Measurements from ENCODE around the gene GPR135. TPM values are rescaled to one million over a fixed set of nuclear protein-coding genes. Genes with fewer than 3 reads are reported as not detected.

Gene GPR135
- total and polyA plus RNA-seq, 2 of the 13 experiments (the other 11 are each of a cell fraction or from before 2014, with no cell fraction given): 0.46 to 1.3 TPM

DNA sequence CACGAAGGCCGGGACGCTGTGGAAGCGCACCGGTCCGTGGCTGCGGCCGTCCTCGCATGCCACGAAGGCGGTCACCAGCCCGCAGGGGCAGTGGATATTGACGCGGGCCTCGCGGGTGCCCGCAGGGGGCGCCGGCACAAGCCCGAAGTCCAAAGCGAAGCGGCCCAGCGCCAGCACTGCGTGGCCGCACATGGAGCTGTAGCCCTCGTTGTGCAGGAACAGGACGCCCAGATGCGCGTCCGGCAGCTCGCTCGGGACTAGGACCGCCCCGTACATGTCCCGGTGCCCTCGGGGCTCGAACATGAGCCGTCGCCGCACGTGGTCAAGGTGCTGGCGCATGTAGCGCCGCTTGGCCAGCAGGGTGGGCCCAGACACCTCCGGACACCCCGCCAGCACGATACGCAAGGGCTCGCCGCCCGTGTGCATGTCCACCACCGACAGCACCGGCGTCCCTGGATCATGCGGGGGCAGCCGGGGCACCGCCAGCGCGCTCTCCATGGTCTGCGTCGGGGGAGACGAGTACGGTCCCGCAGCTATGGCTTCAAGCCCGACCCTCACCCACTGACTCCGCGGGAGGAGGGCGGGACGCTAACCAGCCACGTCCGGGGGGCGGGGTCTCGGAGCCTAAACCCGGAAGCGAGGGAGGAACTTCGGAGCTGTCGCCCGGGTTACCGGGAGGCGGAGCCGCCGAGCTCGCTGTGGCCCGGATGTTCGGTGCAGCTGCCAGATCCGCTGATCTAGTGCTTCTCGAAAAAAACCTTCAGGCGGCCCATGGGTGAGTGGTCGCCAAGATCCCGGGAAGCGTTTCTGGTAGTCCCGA, 18.8 kb upstream of the GPR135 start, which contains the start of the genes JKAMP and L3HYPDH (continued):
- TF ChIP-seq, protein P1, sequence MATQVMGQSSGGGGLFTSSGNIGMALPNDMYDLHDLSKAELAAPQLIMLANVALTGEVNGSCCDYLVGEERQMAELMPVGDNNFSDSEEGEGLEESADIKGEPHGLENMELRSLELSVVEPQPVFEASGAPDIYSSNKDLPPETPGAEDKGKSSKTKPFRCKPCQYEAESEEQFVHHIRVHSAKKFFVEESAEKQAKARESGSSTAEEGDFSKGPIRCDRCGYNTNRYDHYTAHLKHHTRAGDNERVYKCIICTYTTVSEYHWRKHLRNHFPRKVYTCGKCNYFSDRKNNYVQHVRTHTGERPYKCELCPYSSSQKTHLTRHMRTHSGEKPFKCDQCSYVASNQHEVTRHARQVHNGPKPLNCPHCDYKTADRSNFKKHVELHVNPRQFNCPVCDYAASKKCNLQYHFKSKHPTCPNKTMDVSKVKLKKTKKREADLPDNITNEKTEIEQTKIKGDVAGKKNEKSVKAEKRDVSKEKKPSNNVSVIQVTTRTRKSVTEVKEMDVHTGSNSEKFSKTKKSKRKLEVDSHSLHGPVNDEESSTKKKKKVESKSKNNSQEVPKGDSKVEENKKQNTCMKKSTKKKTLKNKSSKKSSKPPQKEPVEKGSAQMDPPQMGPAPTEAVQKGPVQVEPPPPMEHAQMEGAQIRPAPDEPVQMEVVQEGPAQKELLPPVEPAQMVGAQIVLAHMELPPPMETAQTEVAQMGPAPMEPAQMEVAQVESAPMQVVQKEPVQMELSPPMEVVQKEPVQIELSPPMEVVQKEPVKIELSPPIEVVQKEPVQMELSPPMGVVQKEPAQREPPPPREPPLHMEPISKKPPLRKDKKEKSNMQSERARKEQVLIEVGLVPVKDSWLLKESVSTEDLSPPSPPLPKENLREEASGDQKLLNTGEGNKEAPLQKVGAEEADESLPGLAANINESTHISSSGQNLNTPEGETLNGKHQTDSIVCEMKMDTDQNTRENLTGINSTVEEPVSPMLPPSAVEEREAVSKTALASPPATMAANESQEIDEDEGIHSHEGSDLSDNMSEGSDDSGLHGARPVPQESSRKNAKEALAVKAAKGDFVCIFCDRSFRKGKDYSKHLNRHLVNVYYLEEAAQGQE (IDR thresholded peaks at IDR 0.05; ENCODE audit: borderline replicate concordance in 1 of 2, low read depth in 1 of 2, low read length in 2 of 2): 0 out of 4 replicates have a peak, but pooled peaks of 1 of the 2 experiments have one; percentile 28
- TF ChIP-seq SRSF9 (IDR thresholded peaks at IDR 0.05; ENCODE audit: borderline replicate concordance, insufficient read depth, low read depth, low read length, poor library complexity, severe bottlenecking): no peak
- TF ChIP-seq ZIK1 (CRISPR knock-in tag; IDR thresholded peaks at IDR 0.05; ENCODE audit: borderline replicate concordance, low read depth): peak; percentile 64; the same call in 1 of the 2 replicates
- TF ChIP-seq, protein P2, sequence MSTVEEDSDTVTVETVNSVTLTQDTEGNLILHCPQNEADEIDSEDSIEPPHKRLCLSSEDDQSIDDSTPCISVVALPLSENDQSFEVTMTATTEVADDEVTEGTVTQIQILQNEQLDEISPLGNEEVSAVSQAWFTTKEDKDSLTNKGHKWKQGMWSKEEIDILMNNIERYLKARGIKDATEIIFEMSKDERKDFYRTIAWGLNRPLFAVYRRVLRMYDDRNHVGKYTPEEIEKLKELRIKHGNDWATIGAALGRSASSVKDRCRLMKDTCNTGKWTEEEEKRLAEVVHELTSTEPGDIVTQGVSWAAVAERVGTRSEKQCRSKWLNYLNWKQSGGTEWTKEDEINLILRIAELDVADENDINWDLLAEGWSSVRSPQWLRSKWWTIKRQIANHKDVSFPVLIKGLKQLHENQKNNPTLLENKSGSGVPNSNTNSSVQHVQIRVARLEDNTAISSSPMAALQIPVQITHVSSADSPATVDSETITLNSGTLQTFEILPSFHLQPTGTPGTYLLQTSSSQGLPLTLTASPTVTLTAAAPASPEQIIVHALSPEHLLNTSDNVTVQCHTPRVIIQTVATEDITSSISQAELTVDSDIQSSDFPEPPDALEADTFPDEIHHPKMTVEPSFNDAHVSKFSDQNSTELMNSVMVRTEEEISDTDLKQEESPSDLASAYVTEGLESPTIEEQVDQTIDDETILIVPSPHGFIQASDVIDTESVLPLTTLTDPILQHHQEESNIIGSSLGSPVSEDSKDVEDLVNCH (CRISPR knock-in tag; IDR thresholded peaks at IDR 0.05): peak; percentile 97; the same call in 1 of the 2 replicates
- peak; percentile 63; the same call in 1 of the 2 replicates for TF ChIP-seq FOXM1 (CRISPR knock-in tag; IDR thresholded peaks at IDR 0.05)
- TF ChIP-seq, protein P3, sequence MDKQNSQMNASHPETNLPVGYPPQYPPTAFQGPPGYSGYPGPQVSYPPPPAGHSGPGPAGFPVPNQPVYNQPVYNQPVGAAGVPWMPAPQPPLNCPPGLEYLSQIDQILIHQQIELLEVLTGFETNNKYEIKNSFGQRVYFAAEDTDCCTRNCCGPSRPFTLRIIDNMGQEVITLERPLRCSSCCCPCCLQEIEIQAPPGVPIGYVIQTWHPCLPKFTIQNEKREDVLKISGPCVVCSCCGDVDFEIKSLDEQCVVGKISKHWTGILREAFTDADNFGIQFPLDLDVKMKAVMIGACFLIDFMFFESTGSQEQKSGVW (CRISPR knock-in tag; IDR thresholded peaks at IDR 0.05; ENCODE audit: borderline replicate concordance): 0 out of 2 replicates have a peak, but pooled peaks have one; percentile 28
- peak; percentile 81 for TF ChIP-seq HNRNPH1 (optimal IDR thresholded peaks at IDR 0.05; ENCODE audit: low read depth, low read length)
- peak; percentile 100 for TF ChIP-seq DMAP1 (CRISPR knock-in tag; IDR thresholded peaks at IDR 0.05)
- TF ChIP-seq CCDC6 (CRISPR knock-in tag; IDR thresholded peaks at IDR 0.05): peak; percentile 98
- no peak for TF ChIP-seq SUZ12 (IDR thresholded peaks at IDR 0.05; ENCODE audit: low read depth, low read length)
- no peak; the same call in 1 of the 2 replicates for TF ChIP-seq ZNF17 (CRISPR knock-in tag; IDR thresholded peaks at IDR 0.05)
- TF ChIP-seq ISL2 (CRISPR knock-in tag; IDR thresholded peaks at IDR 0.05): peak; percentile 72
- peak; percentile 91 for TF ChIP-seq E2F1 (CRISPR knock-in tag; IDR thresholded peaks at IDR 0.05)
- TF ChIP-seq, protein P4, sequence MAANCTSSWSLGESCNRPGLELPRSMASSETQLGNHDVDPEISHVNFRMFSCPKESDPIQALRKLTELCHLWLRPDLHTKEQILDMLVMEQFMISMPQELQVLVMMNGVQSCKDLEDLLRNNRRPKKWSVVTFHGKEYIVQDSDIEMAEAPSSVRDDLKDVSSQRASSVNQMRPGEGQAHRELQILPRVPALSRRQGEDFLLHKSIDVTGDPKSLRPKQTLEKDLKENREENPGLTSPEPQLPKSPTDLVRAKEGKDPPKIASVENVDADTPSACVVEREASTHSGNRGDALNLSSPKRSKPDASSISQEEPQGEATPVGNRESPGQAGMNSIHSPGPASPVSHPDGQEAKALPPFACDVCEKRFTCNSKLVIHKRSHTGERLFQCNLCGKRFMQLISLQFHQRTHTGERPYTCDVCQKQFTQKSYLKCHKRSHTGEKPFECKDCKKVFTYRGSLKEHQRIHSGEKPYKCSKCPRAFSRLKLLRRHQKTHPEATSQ (CRISPR knock-in tag; IDR thresholded peaks at IDR 0.05; ENCODE audit: borderline replicate concordance): peak; percentile 83
- peak; percentile 99 for TF ChIP-seq NR0B2 (CRISPR knock-in tag; IDR thresholded peaks at IDR 0.05)
- TF ChIP-seq ZNF3 (CRISPR knock-in tag; IDR thresholded peaks at IDR 0.05): no peak
- TF ChIP-seq ZNF75D (CRISPR knock-in tag; IDR thresholded peaks at IDR 0.05; ENCODE audit: borderline replicate concordance): peak; percentile 96; the same call in 1 of the 2 replicates

All from HepG2 (cell line).